ENCODE results near the gene FAM13A. TPM values are rescaled to one million over a fixed set of nuclear protein-coding genes. Genes with fewer than 3 reads are reported as not detected.
"Not testable (repeated sequence)": the region's sequence is repeated elsewhere in the genome, so short reads cannot be mapped to it uniquely, and the experiment has no call there.

The FAM13A gene
- 0.25 and 0.26 TPM in 2 replicates for total RNA-seq

- peak in 1 of 2 donors; percentile 54 for DNase-seq (ENCODE audit: low read depth in 2 of 2)
Measured at GRCh38 chr4:89056953-89057398, at the start of gene FAM13A. FAM13A (minus strand) TSS chr4:89057185; CDS start chr4:89056964, 221 bp downstream.

- no peak for DNase-seq (ENCODE audit: low read depth in 2 of 2)
Measured at GRCh38 chr4:89105726-89106125, 48.7 kb upstream of the FAM13A start.

- no peak for DNase-seq (ENCODE audit: low read depth in 2 of 2)
Measured at GRCh38 chr4:89101256-89102161, 44.5 kb upstream of the FAM13A start.

- no peak for DNase-seq (ENCODE audit: low read depth in 2 of 2)
Measured at GRCh38 chr4:89100853-89101252, 43.9 kb upstream of the FAM13A start.

GRCh38 chr4:89099471-89099870, 42.5 kb upstream of the FAM13A start:
- no peak for DNase-seq (ENCODE audit: low read depth in 2 of 2)

- DNase-seq (ENCODE audit: low read depth in 2 of 2), result no peak
Measured at GRCh38 chr4:89099034-89099433, 42.0 kb upstream of the FAM13A start.

- DNase-seq (ENCODE audit: low read depth in 2 of 2), result no peak
Measured at GRCh38 chr4:89078300-89078699, 21.3 kb upstream of the FAM13A start.

GRCh38 chr4:89077761-89078160, 20.8 kb upstream of the FAM13A start:
- no peak for DNase-seq (ENCODE audit: low read depth in 2 of 2)

GRCh38 chr4:89072921-89073320, 15.9 kb upstream of the FAM13A start:
- no peak for DNase-seq (ENCODE audit: low read depth in 2 of 2)

- no peak for DNase-seq (ENCODE audit: low read depth in 2 of 2)
Measured at GRCh38 chr4:89071311-89071710, 14.3 kb upstream of the FAM13A start.

- DNase-seq (ENCODE audit: low read depth in 2 of 2), result no peak
Measured at GRCh38 chr4:89070041-89070440, 13.1 kb upstream of the FAM13A start.

- no peak for DNase-seq (ENCODE audit: low read depth in 2 of 2)
Measured at GRCh38 chr4:89069481-89069880, 12.5 kb upstream of the FAM13A start.

GRCh38 chr4:89067417-89067816, 10.4 kb upstream of the FAM13A start:
- no peak for DNase-seq (ENCODE audit: low read depth in 2 of 2)

GRCh38 chr4:89064848-89065247, 7.9 kb upstream of the FAM13A start:
- no peak for DNase-seq (ENCODE audit: low read depth in 2 of 2)

- DNase-seq (ENCODE audit: low read depth in 2 of 2), result not testable (repeated sequence)
Measured at GRCh38 chr4:89057844-89058243, 859 bp upstream of the FAM13A start.

- DNase-seq (ENCODE audit: low read depth in 2 of 2), result no peak
Measured at GRCh38 chr4:89056292-89056952, 563 bp downstream of the FAM13A start.

GRCh38 chr4:89055157-89056080, 1.6 kb downstream of the FAM13A start:
- no peak for DNase-seq (ENCODE audit: low read depth in 2 of 2)

GRCh38 chr4:89054627-89055026, 2.4 kb downstream of the FAM13A start:
- DNase-seq (ENCODE audit: low read depth in 2 of 2), result no peak

- no peak for DNase-seq (ENCODE audit: low read depth in 2 of 2)
Measured at GRCh38 chr4:89049853-89050252, 7.1 kb downstream of the FAM13A start.

GRCh38 chr4:89048906-89049601, 7.9 kb downstream of the FAM13A start:
- DNase-seq (ENCODE audit: low read depth in 2 of 2), result no peak

Data from dermis microvascular lymphatic vessel endothelial cell (primary cell).